ENCODE results near the gene HNRNPAB.
A peak's percentile ranks its signal among the peaks of the same experiment; 100 is the strongest.
"Not testable (repeated sequence)": the region's sequence is repeated elsewhere in the genome, so short reads cannot be mapped to it uniquely, and the experiment has no call there.

The HNRNPAB gene

DNA sequence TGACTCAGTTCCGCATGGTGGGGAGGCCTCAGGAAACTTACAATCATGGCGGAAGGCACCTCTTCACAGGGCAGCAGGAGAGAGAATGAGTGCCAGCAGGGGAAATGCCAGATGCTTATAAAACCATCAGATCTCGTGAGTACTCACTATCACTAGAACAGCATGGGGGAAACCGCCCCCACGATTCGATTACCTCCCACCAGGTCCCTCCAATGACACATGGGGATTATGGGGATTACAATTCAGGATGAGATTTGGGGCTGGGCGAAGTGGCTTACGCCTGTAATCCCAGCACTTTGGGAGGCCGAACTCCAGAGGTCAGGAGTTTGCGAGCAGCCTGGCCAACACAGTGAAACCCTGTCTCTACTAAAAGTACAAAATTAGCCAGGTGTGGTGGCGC lies 6.2 kb upstream of the HNRNPAB start:
- not testable (repeated sequence) for DNase-seq

DNA sequence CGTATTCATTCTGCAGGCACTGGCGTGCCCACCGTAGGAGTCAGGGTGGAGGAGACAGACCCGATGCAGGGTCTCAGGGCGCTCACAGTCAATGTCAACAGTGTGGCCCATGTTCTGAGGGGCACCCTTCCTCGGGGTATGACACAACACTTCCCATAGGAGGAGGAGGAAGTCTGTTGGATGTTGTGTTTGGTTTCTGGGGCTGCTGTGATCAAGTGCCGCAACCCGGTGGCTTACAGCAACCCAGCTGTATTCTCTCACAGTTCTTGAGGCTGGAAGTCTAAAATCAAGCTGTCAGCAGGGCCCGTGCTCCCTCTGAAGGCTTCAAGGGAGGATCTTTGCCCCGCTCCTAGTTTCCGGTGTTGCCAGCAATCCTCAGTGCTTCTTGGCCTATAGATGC lies 5.6 kb upstream of the HNRNPAB start:
- peak; percentile 46 for DNase-seq

DNA sequence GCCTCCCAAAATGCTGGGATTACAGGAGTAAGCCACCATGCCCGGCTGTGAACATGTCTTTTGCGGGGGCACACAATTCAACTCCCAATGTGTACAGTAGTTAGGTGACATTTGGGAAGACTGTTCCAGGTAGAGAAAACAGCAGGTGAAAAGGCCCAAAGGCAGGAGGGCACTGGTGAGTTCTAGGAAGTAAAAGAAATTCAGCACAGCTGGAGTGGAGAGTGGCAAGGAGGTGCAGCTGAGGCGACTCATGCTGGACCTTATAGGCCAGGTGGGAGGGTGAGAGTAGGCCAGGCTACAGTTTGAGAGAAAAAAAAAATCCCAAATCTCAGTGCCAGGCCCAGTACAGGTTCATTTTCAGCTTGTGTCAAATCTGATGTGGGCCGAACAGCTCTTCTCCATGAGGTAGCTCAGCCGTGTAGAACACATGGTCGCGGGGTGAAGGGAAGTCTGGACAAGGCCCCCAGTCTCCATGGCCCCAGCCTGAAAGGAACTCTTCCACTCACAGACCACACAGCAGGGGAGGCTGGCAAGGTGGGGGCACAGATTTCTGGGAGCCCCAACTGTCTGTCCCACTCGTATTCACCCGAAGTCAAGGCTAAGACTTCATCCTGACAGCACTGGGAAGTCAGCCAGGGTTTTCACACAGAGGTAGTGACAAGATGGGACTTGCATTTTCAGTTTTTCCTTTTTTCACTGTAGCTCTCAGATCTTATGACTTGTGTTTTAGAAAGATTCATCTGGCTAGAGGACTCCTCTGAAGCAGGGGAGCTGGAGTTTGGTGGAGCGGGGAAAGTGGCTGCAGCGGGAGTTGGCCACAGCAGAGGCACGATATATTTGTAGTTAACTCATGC lies 4.5 kb upstream of the HNRNPAB start:
- DNase-seq, result no peak

DNA sequence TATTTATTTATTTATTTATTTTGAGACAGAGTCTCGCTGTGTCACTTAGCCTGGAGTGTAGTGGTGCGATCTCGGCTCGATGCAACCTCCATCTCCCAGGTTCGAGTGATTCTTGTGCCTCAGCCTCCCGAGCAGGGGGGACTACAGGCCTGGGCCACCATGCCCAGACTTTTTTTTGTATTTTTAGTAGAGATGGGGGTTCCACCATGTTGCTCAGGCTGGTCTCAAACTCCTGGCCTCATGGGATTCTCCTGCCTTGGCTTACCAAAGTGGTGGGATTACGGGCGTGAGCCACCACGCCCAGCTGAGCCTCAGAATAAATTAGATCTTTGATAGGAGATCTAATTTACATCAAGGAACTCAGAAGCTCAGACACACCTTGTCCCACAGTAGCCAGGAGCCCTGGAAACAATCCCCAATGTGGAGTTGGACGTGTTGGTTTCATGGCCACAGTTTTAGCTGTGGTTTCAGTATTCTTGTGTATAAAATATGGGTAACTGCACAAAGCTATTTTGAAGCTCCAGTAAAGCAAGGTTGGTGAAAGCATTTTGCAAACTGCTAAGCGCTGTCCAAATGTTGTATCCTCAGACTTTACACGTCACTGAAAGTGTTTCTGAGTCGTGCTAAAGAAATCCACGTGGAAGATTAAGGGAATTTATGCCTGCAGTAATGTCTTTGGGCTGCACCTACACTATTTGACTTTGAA lies 3.0 kb upstream of the HNRNPAB start:
- no peak for DNase-seq

DNA sequence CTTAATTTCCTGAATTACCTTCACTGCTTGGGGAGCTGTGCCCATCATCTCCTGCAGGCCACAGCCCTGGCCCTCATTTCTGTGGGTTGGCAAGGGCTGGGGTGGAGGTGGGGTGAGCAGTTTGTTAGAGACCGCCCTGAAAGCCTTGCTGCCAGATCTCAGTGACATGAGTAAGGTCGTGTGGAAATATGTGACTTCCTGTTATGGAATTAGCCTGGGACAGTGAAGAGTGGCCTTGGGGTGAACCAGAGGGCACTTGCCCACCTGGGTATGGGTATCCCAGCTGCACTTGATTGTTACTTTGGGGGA lies 2.5 kb upstream of the HNRNPAB start:
- peak; percentile 85 for DNase-seq

DNA sequence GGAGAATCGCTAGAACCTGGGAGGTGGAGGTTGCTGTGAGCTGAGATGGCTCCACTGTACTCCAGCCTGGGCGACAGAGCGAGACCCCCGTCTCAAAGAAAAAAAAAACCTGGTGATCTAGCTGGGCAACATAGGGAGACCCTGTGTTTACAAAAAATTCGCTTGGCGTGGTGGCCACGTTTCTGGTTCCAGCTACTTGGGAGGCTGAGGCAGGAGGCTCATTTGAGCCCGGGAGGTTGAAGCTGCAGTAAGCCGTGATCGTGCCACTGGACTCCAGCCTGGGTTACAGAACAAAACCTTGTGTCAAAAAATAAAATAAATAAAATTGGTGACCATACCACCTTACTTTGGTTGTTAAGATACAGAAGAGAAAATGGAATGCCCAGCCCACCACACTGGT lies 1.8 kb upstream of the HNRNPAB start:
- DNase-seq, result no peak

DNA sequence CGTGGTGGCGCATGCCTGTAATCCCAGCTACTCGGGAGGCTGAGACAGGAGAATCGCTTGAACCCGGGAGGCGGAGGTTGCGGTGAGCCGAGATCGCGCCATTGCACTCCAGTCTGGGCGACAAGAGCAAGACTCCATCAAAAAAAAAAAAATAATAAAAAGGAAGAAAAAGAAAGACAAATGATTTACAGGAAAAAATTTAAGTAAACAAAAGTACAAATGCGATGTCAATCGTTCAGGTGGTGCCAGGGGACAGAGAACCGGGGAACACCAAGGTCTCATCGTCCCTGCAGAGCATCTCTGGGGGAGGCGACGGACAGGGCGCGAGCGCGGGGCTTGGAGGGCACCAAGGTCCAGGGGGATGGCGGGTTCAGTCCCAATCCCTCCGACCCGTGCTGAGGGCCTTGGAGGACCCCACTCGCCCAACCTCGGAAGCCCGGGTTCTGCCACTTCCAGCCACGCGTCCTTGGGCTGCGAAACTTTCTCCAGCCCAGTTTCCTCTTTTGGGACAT lies 607 bp upstream of the HNRNPAB start:
- DNase-seq, result no peak

DNA sequence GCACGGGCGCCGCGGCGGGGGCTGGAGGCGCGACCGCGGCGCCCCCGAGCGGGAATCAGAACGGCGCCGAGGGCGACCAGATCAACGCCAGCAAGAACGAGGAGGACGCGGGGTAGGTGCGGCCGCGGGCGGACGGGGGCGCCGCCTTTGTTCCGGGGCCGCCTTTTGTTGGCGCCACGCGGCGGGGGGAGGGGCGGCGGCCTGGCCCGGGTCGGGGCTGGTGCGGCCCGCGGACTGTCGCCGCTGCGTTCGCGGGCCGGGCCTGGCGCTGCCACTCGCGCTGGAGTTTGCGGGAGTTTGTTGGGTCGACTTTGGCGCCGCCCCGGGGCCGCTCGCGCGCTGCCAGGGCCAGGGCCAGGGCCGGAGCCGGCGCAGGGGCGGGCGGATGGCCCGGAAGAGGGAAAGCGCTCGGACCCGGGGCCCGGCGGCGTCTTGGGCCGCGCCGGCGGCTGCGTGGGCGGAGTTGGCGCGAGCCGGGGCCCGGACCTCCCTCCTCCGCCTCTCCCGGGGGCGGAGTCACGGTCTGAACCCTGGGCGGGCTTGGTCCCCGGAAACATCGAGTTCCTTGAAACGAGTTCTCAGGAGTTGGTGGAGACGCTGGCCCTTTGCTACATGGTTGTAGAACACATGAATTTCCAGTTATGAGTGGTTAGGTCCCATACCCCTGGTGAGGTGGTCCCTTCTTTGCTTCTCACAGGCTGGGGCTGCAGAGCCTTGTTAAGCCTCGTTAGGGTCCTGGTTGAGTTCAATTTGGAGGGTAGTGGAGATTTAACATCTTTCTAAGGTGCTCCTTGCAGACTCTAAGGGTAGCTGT lies 809 bp downstream of the HNRNPAB start:
- DNase-seq, result peak; percentile 66

DNA sequence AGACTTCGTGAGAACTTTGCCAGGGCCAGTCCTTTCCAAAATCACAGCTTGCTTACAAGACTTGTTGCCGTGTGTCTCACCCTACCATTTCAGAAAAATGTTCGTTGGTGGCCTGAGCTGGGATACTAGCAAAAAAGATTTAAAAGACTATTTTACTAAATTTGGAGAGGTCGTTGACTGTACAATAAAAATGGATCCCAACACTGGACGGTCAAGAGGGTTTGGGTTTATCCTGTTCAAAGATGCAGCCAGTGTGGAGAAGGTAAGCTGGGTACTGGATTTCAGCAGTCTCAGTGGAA lies 1.4 kb downstream of the HNRNPAB start:
- DNase-seq, result no peak

DNA sequence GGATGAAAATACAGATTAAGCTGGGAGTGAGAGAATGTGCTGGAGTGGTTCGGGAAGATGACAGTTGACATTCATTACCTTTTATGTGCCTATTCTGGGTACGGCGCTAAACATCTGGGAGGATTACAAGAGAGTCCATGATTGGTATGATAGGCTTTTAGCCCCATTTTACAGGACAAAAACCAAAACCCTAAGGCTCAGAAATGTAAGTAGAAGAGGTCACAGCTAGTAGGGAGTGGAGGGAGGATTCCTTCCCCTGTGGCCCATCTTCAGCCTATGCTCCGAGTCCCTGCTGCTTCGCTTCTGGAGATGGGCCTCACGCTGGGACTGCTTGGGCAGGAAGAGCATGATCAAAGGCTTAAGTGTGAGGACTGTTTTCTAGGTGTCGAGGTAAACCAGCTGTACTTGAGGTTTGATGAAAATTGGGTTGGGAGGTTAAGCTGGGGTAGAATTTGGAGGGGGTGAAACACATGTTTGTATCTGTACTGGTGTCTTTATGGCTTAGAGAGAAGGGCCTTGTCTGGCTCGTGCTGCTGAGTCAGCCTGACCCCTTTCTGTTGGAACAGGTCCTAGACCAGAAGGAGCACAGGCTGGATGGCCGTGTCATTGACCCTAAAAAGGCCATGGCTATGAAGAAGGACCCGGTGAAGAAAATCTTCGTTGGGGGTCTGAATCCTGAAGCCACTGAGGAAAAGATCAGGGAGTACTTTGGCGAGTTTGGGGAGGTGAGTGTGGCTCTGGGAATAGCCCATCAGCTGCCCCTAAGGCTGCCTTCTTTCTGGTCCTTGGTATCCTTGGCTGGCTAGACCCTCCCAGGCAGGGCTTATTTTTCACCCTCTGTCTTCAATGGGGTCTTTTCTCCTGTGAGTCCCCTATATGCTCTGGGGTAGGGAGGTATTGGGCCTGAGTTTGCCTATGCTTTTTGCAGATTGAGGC lies 2.1 kb downstream of the HNRNPAB start:
- DNase-seq, result no peak

DNA sequence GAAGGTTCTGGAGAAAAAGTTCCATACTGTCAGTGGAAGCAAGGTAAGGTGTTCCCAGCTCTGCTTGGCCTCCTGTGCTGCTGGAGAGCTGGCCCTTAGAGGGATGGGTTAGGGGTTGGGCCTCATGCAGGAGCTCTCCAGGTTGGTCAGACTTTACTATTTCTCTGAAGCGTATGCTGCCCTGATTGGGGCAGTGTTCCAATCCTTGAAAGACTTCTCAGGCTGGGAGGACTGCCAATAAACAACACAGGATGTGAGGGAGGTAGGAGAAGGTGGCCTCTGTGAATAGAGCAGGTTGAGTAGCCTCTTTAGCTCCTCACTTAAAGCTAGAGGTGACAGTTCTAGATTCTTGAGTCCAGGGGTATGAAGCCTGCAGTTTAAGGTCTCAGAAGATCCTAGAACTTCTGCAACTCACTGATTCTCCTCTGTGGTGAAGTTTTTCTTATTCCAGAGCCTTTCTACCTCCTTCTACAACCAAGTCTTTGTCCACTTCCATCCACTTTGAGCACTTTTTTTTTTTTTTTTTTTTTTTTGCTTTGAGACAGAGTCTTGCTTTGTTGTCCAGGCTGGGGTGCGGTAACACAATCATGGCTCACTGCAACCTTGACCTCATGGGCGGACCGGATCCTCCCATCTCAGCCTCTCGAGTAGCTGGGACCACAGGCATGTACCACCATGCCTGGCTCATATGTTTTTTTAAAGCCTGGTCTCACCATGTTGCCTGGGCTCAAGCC lies 3.0 kb downstream of the HNRNPAB start:
- no peak for DNase-seq

DNA sequence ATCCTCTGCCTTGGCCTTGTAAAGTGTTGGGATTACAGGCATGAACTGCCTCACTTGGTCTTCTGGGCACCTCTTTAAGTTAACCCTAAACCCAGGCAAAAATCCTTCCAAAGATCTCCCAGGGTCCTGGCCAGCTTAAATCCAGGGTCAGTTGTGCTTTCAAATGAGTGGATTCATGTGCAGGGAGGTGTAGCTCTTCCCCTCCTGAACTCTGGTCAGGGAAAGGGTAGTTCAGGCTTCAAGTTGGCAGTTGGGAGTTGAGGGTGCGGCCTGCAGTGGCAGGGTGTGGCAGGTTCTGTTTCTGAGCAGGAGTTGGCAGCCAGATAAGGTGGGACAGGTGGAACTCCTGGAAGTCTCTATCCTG lies 3.6 kb downstream of the HNRNPAB start:
- no peak for DNase-seq

DNA sequence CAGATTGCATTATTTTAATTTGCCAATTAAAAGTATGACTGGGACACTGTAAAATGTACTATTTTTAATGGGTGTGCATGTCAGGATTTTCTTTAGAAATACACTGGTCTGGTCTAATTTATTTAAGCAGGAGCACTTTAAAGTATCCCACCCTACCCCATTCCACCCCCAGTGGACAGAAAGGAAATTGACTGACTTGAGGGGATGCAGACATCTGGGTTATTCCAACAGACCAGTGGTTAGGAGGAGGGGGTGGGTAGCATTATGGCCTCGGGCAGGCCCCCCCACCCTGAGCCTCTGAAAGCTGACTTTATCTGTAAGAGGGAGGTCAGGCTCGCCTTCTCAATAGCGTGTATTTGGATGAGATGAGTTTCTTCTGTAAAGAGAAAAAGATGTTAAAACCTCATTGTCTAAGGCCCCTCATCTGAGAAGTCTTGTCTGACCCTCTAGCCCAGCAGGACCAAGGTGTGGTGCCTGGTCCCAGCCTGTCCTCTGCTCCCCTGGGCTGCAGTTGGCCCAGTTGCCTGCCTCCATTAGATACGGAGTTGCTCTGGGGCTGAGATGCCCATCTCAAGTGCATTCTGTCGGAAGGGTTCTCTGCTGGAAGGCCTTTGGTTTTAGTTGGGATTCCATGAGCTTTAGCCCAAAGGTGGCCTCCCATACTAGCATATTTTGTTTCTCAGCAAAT lies 4.4 kb downstream of the HNRNPAB start:
- DNase-seq, result no peak

DNA sequence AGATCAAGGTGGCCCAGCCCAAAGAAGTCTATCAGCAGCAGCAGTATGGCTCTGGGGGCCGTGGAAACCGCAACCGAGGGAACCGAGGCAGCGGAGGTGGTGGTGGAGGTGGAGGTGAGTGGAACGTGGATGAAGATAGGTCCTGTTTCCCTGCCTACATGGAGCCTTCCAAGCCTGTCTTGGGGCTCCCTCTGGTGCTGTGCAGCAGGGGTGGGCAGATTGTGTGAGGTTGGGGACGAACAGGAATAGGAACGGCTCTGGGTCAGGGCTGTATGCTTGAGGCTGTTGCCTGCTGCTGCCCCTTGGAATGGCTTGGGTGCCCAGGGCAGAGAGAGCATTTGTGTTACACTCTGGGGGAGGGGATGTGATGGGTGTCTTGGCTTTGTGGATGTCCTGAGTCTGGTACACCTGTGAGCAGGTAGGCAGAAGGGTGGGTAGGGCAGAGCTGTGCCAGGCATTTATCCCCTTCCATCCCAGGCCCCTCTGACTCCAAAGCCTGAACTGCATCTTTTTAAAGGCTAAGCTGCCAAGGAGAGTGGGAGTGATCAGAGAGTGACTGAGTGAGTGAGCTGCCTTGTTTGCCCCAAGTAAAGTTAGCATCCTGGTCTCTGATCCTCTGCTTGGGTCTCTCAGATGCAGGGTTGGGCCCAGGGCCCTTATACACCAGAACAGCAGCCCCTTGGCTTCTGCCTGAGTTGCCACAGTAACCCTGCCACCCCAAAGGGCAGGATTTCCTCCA lies 5.2 kb downstream of the HNRNPAB start:
- no peak for DNase-seq

DNA sequence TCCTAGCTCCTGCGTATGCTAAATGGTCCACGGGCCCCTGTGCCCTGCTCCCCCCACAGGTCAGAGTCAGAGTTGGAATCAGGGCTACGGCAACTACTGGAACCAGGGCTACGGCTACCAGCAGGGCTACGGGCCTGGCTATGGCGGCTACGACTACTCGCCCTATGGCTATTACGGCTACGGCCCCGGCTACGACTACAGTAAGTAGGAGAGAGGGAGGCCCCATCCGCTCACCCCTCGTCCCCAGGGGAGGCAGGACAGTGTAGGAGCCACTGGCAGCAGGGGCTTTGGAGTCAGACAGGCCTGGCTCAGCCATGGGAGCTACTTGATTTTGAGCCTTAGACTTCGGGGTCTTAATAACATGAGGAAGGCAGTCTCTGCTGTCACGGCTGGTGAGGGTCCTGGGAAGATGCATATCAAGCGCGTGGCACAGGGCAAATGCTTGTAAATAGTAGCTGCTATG lies 5.8 kb downstream of the HNRNPAB start:
- DNase-seq, result no peak

DNA sequence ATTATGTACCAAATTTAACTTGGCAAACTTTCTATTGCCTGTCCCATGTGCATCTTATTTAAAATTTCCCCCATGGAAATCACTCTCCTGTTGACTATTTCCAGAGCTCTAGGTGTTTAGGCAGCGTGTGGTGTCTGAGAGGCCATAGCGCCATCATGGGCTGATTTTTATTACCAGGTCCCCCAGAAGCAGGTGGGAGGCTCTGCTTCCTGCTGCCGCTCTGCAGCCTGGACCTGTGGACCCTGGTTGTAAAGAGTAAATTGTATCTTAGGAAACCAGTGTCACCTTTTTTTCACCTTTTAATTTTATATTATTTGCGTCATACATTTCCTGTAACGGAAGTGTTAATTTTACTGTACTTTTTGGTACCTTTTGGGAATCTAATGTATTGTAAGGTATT lies 6.4 kb downstream of the HNRNPAB start:
- DNase-seq, result no peak

DNA sequence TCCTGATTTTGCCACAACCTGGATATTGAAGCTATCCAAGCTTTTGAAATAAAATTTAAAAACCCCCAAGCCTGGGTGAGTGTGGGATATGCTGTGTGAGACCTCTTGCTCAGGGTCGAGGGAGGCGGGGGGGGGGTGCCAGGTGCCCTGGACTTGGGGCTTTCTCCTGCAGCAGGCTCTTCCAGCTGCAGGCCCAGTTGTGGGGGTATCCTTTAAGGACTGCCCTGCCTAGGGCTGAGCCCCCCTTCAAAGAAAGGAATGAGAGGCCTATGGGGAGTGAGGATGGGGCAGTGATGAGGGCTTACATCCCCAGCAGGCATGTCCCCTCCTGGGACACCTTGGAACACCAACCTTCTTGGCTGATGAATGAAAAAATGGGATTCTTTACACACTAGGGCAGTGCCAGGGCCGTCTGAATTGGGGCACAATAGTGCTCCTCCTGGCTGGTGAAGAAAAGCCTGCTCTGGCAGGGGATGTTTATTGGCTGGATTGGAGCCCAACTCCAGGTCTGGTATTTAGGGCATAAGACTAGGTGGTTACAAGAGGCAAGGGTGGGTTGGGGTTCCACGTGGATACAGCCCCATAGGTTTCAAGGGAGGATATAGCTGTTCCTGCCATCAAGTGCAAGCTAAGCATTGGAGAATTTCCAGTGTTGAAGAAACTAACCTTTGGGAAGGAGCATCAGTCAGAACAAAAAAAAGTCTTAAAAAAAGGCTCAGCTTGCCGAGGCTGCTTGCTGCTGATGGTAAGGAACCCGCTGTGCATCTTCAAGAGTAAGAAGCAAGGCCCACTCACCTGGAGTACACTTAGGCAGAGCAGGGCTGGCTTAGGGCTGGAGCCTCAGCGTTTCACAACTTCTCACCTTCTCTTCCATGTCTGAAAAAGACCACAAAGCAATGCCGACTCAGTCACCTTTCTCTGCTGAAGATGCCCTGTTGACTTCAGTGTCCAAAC lies 7.0 kb downstream of the HNRNPAB start:
- no peak for DNase-seq

DNA sequence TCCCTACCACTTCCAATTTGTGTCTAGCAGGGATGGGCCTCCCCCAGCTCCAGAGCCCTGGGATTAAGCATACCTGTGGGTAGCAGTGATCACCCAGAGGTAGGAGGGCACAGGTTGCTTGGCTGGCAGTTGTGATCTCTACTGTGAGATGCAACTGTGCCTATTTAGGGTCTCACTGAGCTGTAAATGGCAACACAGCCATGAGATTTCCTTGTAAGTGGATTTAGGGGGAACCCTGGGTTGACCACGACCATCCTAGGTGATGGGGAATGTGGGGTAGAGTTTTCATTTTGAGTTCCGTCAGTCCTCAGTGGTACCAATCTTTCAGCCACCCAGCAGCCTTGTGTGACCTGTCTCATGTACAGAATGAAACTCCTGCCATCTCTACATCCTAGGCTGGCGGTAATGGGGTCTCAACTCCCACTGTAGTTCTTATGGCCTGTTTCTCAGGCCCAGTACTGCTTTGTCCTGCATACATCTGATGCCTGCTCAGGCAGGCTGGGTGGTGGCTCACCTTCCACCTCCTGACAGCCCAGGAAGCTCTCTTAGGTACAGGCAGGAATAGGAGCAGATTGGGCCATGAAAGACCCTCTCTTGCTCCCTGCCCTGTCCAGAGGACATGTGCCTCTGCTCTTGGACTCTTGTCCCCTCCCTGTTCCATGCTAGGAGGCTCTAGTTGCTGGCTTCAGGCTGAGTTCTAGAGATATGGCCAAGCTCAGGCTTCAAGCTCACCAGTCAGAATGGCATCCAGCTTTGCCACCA lies 8.1 kb downstream of the HNRNPAB start:
- DNase-seq, result no peak
